ENCODE measurements around the gene MED27.
"Not testable (repeated sequence)": the region's sequence is repeated elsewhere in the genome, so short reads cannot be mapped to it uniquely, and the experiment has no call there.

MED27 gene

GRCh38 chr9:132020272-132020671 lies 59.4 kb downstream of the MED27 start:
- DNase-seq (ENCODE audit: low read depth, low spot score) = no peak

- no peak for DNase-seq (ENCODE audit: low read depth, low spot score)
These were observed 60.0 kb downstream of the MED27 start for GRCh38 chr9:132019702-132020101.

- no peak for DNase-seq (ENCODE audit: low read depth, low spot score)
These were observed 60.7 kb downstream of the MED27 start for GRCh38 chr9:132018957-132019405.

- DNase-seq (ENCODE audit: low read depth, low spot score) = no peak
These were observed 63.2 kb downstream of the MED27 start for GRCh38 chr9:132016456-132016855.

- DNase-seq (ENCODE audit: low read depth, low spot score) = no peak
These were observed 63.8 kb downstream of the MED27 start for GRCh38 chr9:132015866-132016265.

GRCh38 chr9:132014218-132014805 lies 65.4 kb downstream of the MED27 start:
- no peak for DNase-seq (ENCODE audit: low read depth, low spot score)

GRCh38 chr9:132012704-132013357 lies 66.8 kb downstream of the MED27 start:
- no peak for DNase-seq (ENCODE audit: low read depth, low spot score)

GRCh38 chr9:132011896-132012295 lies 67.8 kb downstream of the MED27 start:
- DNase-seq (ENCODE audit: low read depth, low spot score) = no peak

- DNase-seq (ENCODE audit: low read depth, low spot score) = no peak
These were observed 68.4 kb downstream of the MED27 start for GRCh38 chr9:132011309-132011708.

GRCh38 chr9:132010201-132010600 lies 69.5 kb downstream of the MED27 start:
- DNase-seq (ENCODE audit: low read depth, low spot score) = not testable (repeated sequence)

- DNase-seq (ENCODE audit: low read depth, low spot score) = no peak
These were observed 70.5 kb downstream of the MED27 start for GRCh38 chr9:132008855-132009812.

- no peak for DNase-seq (ENCODE audit: low read depth, low spot score)
These were observed 71.4 kb downstream of the MED27 start for GRCh38 chr9:132008184-132008803.

GRCh38 chr9:132007371-132008025 lies 72.2 kb downstream of the MED27 start:
- no peak for DNase-seq (ENCODE audit: low read depth, low spot score)

- DNase-seq (ENCODE audit: low read depth, low spot score) = no peak
These were observed 72.8 kb downstream of the MED27 start for GRCh38 chr9:132006677-132007370.

- DNase-seq (ENCODE audit: low read depth, low spot score) = no peak
These were observed 73.8 kb downstream of the MED27 start for GRCh38 chr9:132005899-132006298.

GRCh38 chr9:132004323-132004722 lies 75.3 kb downstream of the MED27 start:
- DNase-seq (ENCODE audit: low read depth, low spot score) = no peak

- DNase-seq (ENCODE audit: low read depth, low spot score) = no peak
These were observed 75.8 kb downstream of the MED27 start for GRCh38 chr9:132003896-132004295.

GRCh38 chr9:132003319-132003704 lies 76.4 kb downstream of the MED27 start:
- no peak for DNase-seq (ENCODE audit: low read depth, low spot score)

- DNase-seq (ENCODE audit: low read depth, low spot score) = no peak
These were observed 76.9 kb downstream of the MED27 start for GRCh38 chr9:132002643-132003318.

- DNase-seq (ENCODE audit: low read depth, low spot score) = no peak
These were observed 78.1 kb downstream of the MED27 start for GRCh38 chr9:132001567-132001966.

Data from activated naive CD8-positive, alpha-beta T cell treated with anti-CD3 and anti-CD28 coated beads, Interleukin-2, amount 50 U/mL, for 16 hours (primary cell).